ENCODE data around the gene RPTOR.

GRCh38 chr17:80743181-80743771, 198.6 kb downstream of the RPTOR start:
- TF ChIP-seq CTCF (IDR thresholded peaks at IDR 0.05; ENCODE audit: borderline replicate concordance, extremely low read depth, low read length, poor library complexity, severe bottlenecking), result no peak
- TF ChIP-seq EZH2 (IDR thresholded peaks at IDR 0.05; ENCODE audit: borderline replicate concordance, low read depth, low read length, severe bottlenecking), result no peak
